NCI-H524 treated with DMSO at 0.1 percent for 48 hours (cell line): ENCODE measurements around the gene DISP3.

Experiments
- DNase-seq: peaks from one replicate; lab custom pipeline; 2025; lab: John Stamatoyannopoulos, UW

Gene DISP3

GRCh38 chr1:11546456-11546855 is 67.5 kb downstream of the DISP3 start:
- no peak for DNase-seq

DNA sequence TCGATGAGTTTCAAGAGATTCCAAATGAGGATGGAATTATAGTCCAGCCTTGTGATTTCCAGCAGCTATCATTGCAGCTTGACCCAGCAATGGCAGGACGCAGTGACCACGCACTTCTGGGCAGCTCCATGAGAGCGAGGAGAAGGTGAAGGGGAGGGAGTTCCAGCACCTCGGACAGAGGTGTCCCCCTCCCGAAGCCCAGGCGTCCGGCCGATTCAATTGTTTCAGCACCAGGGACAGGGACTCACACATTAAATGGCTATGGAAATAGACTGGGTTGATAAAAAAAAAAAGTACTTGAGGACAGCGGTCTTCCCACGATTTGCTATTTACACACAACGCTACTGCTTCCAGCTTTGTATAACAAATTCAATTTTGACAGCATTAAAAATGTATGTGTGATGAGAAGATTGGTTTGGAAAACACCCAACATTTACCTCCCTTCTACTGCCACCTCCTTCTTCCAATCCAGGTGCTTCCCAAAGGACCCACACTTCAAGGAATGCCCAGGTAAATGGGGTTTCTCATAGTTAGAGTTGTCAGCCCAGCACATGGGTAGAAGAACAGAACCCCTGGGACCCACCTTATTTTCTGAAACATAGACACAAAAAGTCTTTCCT is 71.8 kb downstream of the DISP3 start:
- DNase-seq = no peak

DNA sequence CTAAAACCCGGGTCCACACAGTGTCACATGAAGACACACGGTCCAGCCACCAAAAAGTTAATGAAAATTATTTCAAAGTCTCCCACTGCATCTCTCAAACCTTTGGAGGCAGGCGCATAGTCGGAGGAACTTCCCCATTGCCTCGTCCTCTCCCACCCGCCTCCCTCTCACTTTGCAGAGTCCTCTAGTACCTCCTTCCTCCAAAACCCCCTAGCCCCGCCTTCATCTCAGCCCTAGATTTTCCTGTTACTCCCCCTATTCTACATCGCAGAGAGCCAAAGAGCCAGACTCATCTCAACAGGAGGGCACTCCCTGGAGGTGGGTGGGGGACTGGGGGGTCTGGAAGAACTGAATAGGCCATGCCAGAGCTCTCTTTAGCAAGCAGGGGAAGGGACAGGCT is 79.3 kb downstream of the DISP3 start:
- no peak for DNase-seq

GRCh38 chr1:11558871-11559590 is 80.1 kb downstream of the DISP3 start:
- DNase-seq = no peak

DNA sequence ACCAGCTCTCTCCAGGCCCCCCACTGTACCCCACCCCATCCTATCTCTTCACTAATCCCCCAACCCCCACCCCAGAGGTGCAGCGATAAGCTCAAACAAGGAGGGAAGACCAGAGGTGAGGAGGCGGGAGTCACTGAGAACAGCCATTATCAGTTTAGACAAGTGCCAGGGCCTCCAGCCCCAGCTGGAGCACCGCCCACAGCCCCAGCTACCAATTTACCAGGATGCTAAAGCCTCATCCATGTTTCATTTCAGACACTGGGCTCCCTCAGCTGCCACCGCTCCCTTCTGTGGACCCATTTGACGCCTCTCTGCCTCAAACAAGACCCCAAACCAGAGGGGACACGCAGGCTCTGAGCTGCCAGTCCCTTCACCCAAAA is 80.6 kb downstream of the DISP3 start:
- DNase-seq = no peak

DNA sequence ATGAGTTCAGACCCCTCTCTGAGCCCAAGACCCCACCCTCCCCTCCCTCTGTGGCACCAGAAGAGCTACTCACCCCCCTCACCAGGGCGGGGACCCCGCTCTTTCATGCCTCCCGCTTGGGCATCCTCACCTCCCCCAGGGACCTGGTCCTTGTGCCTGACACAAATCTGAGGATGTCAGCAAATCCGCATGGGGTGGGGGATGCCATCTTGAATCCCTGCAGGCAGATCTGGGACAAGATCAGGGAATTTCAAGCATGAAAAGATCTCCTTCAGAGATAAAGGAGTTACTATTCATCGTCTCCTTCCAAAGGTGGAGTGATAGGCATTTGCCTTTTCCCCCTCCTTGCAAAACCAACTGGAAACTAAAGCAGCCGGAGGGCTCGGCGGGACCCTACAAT is 81.1 kb downstream of the DISP3 start:
- no peak for DNase-seq

DNA sequence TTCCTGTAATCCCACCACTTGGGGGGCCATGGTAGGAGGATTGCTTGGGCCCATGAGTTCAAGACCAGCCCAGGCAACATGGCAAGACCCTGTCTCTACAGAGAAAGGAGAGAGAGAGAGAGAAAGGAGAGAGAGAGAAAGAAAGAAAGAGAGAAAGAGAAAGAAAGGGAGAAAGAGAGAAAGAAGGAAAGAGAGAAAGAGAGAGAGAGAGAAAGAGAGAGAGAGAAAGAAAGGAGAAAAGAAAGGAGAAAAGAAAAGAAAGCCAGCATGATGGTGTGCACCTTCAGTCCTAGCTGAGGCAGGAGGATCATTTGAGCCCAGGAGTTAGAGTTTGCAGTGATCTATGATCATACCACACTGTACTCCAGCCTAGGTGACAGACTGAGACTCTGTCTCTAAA is 82.8 kb downstream of the DISP3 start:
- no peak for DNase-seq

GRCh38 chr1:11562664-11563063 is 83.7 kb downstream of the DISP3 start:
- DNase-seq = no peak

DNA sequence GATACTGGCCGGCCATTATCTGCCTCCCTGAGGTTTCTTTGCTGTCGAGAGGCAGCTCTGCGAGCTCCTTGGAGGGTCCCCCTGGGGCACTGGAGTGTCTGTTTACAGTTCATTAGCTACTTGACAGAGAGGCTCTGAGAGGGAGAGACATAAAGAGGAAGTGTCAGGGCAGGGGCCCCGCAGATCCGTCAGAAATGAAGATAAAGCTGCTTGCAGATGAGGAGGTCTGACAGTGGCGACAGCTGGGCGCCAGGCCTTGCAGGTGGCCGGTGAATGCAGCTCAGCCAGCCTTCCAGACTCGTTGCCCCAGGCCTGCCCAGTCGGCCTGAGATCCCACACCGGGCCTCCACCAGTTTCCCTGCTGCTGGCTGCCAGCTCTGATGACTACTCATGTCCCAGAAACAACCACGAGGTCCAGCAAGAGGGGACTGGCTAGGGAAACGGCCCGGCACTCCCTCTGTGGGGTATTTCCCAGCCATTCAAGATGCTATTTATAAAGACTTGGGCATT is 84.7 kb downstream of the DISP3 start:
- peak; percentile 87 for DNase-seq

DNA sequence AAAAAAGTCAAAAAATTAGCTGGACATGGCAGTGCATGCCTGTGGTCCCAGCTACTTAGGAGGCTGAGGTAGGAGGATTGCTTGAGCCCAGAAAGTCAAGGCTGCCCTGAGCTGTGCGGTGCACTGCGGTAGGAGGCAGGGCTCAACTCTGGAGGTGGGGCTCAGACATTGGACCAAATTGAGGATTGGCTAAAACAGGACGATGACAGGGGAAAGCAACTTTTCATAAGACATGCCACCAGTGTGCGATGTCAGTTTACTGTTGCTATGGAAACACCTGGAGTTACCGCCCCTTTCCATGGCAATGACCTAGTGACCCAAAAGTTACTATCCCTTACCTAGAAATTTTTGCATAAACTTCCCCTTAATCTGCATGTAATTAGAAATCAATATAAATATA is 85.3 kb downstream of the DISP3 start:
- no peak for DNase-seq

DNA sequence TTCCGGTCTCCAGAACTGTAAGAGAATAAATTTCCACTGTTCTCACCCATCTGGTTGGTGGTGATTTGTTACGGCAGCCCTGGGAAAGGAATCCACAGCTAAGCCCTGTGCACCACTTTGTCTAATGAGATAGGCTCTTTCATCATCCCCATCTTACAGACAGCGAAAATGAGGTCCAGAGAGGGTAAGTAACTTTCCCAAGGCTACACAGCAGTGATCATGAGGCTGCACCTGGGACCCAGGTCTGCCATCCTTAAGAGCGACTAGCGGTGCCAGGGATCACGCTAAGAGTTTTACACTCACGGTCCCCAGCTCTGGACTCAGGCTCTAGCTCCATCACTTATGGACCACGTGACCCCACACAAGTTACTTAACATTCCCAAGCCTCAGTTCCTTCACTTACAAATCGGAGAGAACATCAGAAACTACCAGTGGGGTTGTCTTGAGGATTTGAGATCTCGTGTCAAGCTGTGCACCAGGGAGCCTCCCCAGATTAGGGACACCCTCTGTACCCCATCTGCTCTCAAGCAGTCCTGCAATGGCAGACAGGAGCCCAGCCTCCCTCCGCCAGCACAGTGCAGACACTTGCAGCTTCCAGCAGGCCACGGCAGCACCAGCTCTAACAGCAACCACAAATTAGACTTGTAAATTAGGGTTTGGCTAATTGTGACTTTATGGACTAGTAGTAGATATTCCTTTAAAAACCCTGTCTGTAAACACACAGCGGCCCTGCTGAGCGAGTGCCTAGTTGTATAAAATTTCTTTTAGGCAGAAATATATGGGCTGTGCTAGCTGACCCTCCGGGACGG is 87.3 kb downstream of the DISP3 start:
- no peak for DNase-seq

GRCh38 chr1:11567244-11568065 is 88.5 kb downstream of the DISP3 start:
- no peak for DNase-seq

- DNase-seq = no peak
These were observed 89.7 kb downstream of the DISP3 start for GRCh38 chr1:11568687-11569086.

DNA sequence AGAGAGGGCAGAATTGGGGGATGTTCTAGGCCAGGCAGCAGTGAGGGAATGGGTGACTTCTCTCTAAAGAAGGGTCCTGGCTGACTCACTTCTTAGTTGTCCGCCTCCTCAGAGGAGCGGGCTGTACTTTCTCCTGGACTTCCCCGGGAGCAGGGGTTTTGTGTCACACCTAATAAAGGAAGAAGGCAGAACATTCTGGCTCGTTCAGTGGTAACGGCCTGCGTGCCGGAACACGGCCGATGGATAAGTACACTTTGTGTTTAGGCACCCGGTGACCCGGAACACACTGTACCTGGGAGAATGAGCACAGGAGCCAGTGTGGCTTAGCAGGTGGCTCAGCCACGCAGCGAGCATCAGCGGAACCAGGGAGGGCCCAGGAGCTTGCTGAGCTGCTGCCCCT is 90.6 kb downstream of the DISP3 start:
- DNase-seq = no peak

DNA sequence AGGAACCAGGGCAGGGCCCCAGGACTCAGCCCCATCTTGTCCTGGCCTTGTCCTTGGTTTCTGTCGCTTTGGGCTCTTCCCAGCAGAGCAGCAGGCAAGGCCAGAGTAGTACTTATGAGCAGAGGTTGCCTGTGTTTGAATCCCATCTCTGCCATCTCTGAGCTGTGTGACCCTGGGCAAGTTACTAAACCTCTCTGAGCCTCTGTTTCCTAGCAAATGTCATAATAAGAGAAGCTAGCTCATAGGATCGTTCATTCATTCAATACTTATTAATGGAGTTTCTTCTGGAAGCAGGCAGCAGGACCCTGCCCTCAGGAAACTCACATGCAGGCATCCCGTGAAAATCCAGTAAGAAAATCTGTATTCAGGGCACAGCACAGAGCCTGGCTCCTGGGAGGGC is 91.0 kb downstream of the DISP3 start:
- DNase-seq = no peak

- no peak for DNase-seq
These were observed 91.9 kb downstream of the DISP3 start for GRCh38 chr1:11570821-11571380.

GRCh38 chr1:11571906-11572616 is 93.1 kb downstream of the DISP3 start:
- no peak for DNase-seq

DNA sequence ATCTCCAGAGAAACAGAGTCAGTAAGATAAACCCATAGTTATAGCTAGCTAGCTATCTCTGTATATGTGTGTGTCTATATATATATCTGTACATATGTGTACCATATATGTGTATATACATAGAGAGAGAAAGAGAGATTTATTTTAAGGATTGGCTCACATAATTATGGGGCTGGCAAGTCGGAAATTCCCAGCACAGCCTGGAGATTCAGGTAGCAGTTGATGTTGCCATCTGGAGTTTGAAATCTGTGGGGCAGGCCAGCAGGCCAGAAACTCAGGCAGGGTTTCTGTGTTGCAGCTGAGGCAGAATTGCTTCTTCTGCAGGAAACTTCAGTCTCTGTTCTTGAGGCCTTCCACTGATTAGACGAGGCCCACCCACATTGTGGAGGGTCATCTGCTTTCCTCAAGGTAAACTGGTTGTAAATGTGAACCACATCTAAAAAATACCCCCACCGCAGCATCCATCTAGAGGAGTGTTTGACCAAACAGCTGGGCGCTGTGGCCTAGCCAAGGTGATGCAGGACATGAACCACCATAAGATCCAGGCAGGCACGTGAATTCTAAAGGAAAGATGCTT is 94.2 kb downstream of the DISP3 start:
- DNase-seq = no peak

GRCh38 chr1:11575553-11575952 is 96.6 kb downstream of the DISP3 start:
- DNase-seq = no peak

DNA sequence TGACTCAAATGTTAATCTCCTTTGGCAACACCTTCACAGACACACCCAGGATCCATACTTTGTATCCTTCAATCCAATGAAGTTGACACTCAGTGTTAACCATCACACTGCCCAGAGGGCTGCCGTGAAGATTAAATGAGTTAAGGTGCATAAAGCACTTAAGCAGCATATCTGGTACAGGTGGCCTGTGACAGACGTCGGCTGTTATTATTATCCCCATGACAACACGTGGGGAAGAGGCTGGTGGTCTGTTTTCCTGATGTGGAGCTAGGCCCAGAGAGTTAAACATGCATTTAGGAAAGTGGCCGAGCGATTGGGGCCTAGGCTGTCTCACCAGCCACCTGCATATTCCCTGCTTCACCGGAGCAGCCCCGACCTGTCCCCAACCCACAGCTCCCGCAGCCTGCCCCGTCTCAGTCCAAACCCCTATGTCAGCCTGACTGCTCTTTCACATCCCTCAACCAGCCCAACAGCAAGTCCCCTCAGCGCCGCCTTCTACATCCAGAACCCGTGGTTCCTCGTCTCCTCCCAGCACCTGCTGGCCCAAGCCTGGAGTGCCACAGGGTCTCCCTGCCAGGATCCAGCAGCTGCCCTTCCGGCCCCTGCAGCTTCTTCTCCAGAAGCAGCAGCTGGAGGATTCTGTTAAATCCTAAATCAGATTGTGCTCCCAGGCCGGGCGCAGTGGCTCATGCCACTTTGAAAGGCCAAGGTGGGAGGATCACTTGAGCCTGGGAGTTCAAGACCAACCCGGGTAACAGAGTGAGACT is 97.3 kb downstream of the DISP3 start:
- no peak for DNase-seq
